DOHH2 (cell line): Measurements from ENCODE around the gene ADNP.

Experiments
- H3F3A ChIP-seq: fragments of 200-600 bp; sonication (generic), shearing (Covaris generic); 2 replicates; pipeline ENCODE4 v1.6.0; 2016; ENCODE audit warnings: antibody characterized with exemption, mild to moderate bottlenecking; ENCODE audit not compliant: control insufficient read depth, insufficient read depth
- H3K27ac ChIP-seq: fragments of 200-600 bp; sonication (generic); 2 replicates; pipeline ENCODE4 v1.5.1; 2014; ENCODE audit warnings: low read depth, mild to moderate bottlenecking, low read length, moderate library complexity
- H3K27me3 ChIP-seq: fragments of 200-600 bp; sonication (generic); 2 replicates; pipeline ENCODE4 v1.6.1; 2014; ENCODE audit warnings: mild to moderate bottlenecking, low read length, mixed read lengths; ENCODE audit not compliant: control insufficient read depth
- H3K36me3 ChIP-seq: fragments of 200-600 bp; sonication (generic); 2 replicates; pipeline ENCODE4 v1.6.1; 2014; ENCODE audit warnings: mild to moderate bottlenecking, low read length, moderate library complexity, mixed read lengths; ENCODE audit not compliant: control insufficient read depth
- H3K4me1 ChIP-seq: fragments of 200-600 bp; sonication (generic); 2 replicates; pipeline ENCODE4 v1.6.1; 2014; ENCODE audit warnings: mild to moderate bottlenecking, low read length, mixed read lengths; ENCODE audit not compliant: control insufficient read depth
- H3K4me2 ChIP-seq: fragments of 200-600 bp; sonication (generic); 2 replicates; pipeline ENCODE4 v1.6.0; 2014; ENCODE audit warnings: mild to moderate bottlenecking, low read length, moderate library complexity
- H3K4me3 ChIP-seq: fragments of 200-600 bp; sonication (generic); 2 replicates; pipeline ENCODE4 v1.5.1; 2014; ENCODE audit warnings: mild to moderate bottlenecking, low read length, mixed read lengths
- H3K79me2 ChIP-seq: fragments of 200-600 bp; sonication (generic); 2 replicates; pipeline ENCODE4 v1.6.1; 2014; ENCODE audit warnings: mild to moderate bottlenecking, low read length, mixed read lengths; ENCODE audit not compliant: control insufficient read depth
- H3K9me2 ChIP-seq: fragments of 200-600 bp; sonication (generic); replicated peaks from 2 replicates; pipeline ENCODE4 v1.6.1; 2014; ENCODE audit warnings: mild to moderate bottlenecking, low read length, mixed read lengths; ENCODE audit not compliant: control insufficient read depth
- H3K9me3 ChIP-seq: fragments of 200-600 bp; sonication (generic); 2 replicates; pipeline ENCODE4 v1.6.1; 2014; ENCODE audit warnings: antibody characterized with exemption, low read length, mixed read lengths; ENCODE audit not compliant: control insufficient read depth, insufficient read depth
- H4K20me1 ChIP-seq: fragments of 200-600 bp; sonication (generic); 2 replicates; pipeline ENCODE4 v1.6.0; 2014; ENCODE audit warnings: low read depth, mild to moderate bottlenecking, antibody characterized with exemption, low read length, moderate library complexity; ENCODE audit not compliant: control insufficient read depth, insufficient read depth
- CTCF ChIP-seq: fragments of 200-600 bp; sonication (generic); IDR thresholded peaks from one replicate; pipeline ENCODE4 v1.5.1; 2014; ENCODE audit warnings: antibody characterized with exemption, mild to moderate bottlenecking, low read depth, low read length; ENCODE audit not compliant: poor library complexity, severe bottlenecking
- EZH2phosphoT487 ChIP-seq: fragments of 200-600 bp; sonication (generic); IDR thresholded peaks from 2 replicates; pipeline ENCODE4 v1.6.1; 2017; ENCODE audit warnings: borderline replicate concordance, mild to moderate bottlenecking, antibody characterized with exemption, low read length, moderate library complexity, mixed read lengths

ADNP gene

GRCh38 chr20:50879649-50880550 is 51.3 kb downstream of the ADNP start:
- no peaks in the 10 kb centered on the region for H3K27me3 ChIP-seq
- no peak overlapping the region for H3K4me3 ChIP-seq
- H4K20me1 ChIP-seq, result no peaks in the 10 kb centered on the region
- H3K4me1 ChIP-seq, result no peaks in the 10 kb centered on the region
- H3K9me2 ChIP-seq, result no peaks in the 10 kb centered on the region
- no peaks in the 10 kb centered on the region for H3K79me2 ChIP-seq
- peaks cover 74% of the 10 kb centered on the region for H3K36me3 ChIP-seq
- peaks cover 24% of the 10 kb centered on the region for H3F3A ChIP-seq
- H3K4me2 ChIP-seq, result no peak overlapping the region
- no peaks in the 10 kb centered on the region for H3K9me3 ChIP-seq
- TF ChIP-seq CTCF (no peak), EZH2phosphoT487 (no peak)
- H3K27ac ChIP-seq, result no peak overlapping the region

GRCh38 chr20:50877232-50877743 is 53.9 kb downstream of the ADNP start:
- Histone ChIP-seq H3K4me1 (peaks cover 8% of the 10 kb centered on the region), H3K4me2 (no peak overlapping the region), H3K4me3 (no peak overlapping the region), H3K36me3 (peaks cover 90% of the 10 kb centered on the region), H3K27ac (no peak overlapping the region), H4K20me1 (no peaks in the 10 kb centered on the region), H3K9me2 (no peaks in the 10 kb centered on the region), H3K9me3 (no peaks in the 10 kb centered on the region), H3K27me3 (no peaks in the 10 kb centered on the region), H3F3A (peaks cover 7% of the 10 kb centered on the region), H3K79me2 (peaks cover 8% of the 10 kb centered on the region; the same call in 1 of the 2 replicates)
- TF ChIP-seq EZH2phosphoT487, result no peak

- TF ChIP-seq CTCF (no peak), EZH2phosphoT487 (no peak)
- Histone ChIP-seq H3K79me2 (peaks cover 8% of the 10 kb centered on the region; the same call in 1 of the 2 replicates), H3K9me2 (no peaks in the 10 kb centered on the region), H3K4me3 (no peak overlapping the region), H3K9me3 (no peaks in the 10 kb centered on the region), H4K20me1 (no peaks in the 10 kb centered on the region), H3K4me1 (peaks cover 11% of the 10 kb centered on the region), H3F3A (peaks cover 4% of the 10 kb centered on the region; the same call in 1 of the 2 replicates), H3K27ac (no peak overlapping the region), H3K36me3 (peaks cover 86% of the 10 kb centered on the region), H3K27me3 (no peaks in the 10 kb centered on the region), H3K4me2 (no peak overlapping the region)
These were observed 54.4 kb downstream of the ADNP start for GRCh38 chr20:50876816-50877215.
